Hematopoietic multipotent progenitor cell treated with erythropoietin and hydrocortisone succinate and interleukin-3 and kit ligand, for 8 days (in vitro differentiated cells): Measurements from ENCODE around the gene TSC22D1.
"Not testable (repeated sequence)": the region's sequence is repeated elsewhere in the genome, so short reads cannot be mapped to it uniquely, and the experiment has no call there.

Experiments used
- DNase-seq: peaks from one replicate; pipeline ENCODE4 v3.0.0-alpha.2; 2015

The TSC22D1 gene

DNA sequence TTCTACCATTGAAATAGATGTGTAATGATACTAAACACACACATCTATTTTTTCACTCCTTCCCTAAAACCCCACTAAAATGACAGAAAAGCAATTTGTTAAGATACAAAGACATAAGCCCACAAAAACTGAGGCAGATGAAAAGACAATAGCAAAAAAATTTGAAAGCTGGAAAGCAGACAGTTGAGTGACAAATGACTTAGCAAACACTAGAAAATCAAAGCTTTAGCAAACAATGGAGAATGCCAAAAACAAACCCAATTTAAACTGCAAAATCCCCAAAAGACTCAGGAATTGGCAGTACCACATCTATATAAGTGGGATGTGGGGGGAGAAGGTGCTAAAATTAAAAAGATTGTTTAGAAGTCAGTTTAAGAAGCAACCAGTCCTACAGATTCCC lies 9.5 kb downstream of the TSC22D1 start:
- DNase-seq = no peak

- DNase-seq = no peak
These were observed 10.2 kb downstream of the TSC22D1 start for GRCh38 chr13:44565881-44566280.

DNA sequence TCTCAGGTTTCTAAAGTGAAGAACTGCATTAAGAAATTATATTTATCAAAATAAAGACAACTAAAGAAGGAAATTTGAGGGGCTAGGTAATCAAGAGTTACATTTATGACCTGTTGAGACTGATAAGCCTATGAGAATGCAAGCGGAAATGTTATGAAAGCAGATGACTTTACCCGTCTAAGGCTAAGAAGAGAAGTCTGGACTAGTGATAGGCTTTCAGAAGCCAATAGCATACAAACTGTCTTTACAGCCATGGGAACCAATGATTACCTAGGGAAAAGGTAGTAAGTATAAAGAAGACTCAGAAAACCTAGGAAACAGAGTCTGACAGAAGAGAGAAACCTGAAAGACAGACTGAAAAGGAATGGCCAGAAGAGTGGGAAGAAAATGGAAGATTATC lies 11.2 kb downstream of the TSC22D1 start:
- peak; percentile 16 for DNase-seq

GRCh38 chr13:44562853-44563252 lies 13.3 kb downstream of the TSC22D1 start:
- not testable (repeated sequence) for DNase-seq

- DNase-seq = no peak
These were observed 14.8 kb downstream of the TSC22D1 start for GRCh38 chr13:44561351-44561750.

DNA sequence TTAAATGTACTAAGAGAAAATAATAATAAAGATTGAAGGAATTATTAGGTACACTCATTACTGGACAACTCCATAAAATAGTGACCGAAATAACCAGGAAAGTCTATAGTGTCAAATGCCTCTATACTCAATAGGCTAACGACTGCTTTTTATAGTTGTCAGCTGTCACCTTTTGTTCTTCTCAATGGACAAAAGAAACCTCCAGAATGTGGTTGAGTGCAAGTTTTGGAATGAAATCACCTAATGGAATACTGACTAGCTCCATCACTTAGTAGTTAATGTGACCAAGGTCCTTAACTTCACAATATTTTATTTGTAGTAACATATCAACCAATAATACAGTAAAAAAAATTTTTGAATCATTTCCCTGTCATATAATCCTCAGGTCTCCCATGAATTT lies 18.1 kb downstream of the TSC22D1 start:
- no peak for DNase-seq

DNA sequence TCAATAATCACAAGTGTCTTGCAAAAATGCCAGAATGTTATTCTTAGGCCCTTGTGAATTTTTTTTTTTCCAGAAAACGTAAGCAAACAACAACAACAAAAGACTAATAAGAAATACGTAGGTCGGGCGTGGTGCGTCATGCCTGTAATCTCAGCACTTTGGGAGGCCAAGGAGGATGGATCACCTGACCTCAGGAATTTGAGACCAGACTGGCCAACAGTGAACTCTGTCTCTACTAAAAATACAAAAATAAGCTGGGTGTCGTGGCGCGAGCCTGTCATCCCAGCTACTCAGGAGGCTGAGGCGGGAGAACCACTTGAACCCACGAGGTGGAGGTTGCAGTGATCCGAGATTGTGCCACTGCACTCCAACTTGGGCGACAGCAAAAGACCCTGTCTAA lies 20.9 kb downstream of the TSC22D1 start:
- DNase-seq = no peak

- DNase-seq = no peak
These were observed 26.7 kb downstream of the TSC22D1 start for GRCh38 chr13:44549476-44549875.

DNA sequence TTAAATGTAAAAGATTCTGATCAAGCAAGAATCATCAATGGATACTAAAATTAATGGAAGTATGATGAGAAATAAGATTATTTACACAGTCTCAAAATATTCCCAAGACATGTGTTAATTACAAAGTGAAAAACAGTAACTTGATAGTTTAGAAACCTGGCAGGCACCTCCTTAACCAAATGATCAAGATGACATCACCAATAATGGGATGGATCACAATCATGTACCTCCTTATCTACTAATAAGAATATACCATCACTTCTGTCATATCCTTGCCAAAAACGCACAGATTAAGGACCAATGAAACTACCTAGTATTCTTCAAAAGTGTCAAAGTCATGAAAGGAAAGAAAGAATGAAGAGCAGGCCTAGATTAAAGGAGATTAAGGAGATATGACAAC lies 30.0 kb downstream of the TSC22D1 start:
- DNase-seq = no peak

DNA sequence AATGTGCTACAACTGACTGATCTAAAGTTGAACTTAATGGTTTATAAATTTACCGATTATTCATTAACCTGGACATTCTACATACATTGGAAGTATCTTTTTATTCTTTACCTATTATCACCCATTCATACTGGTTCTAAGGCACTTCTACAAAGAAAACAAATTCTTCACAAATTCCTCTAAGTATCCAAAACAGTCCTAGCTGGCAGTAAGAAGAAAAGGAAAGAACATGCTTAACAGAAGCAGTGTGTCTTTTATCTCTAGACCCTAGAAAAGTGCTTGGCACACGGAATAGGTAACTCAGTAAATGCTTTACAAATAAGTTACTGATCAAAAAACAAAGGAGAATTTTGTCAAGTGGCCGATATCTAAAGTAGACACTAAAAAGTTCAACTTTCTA lies 32.8 kb downstream of the TSC22D1 start:
- DNase-seq = no peak

DNA sequence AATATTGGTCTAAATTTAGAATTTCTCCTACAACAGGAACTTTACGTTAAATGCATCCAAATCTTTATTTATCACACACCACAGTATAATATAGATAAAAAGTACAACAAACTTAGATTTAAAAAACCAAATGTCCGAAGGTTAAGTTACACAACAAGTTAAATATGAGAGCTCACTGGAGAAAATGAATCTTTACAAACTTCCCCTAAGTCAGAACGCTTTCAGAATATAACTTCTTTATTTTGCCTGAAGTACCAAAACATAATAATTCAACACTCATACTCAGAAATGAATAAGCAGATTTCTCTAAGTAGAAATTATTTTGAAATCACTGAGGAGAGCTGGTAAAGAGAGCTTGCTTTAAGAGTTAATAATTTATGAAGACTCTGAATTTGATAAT lies 33.8 kb downstream of the TSC22D1 start:
- DNase-seq = no peak

DNA sequence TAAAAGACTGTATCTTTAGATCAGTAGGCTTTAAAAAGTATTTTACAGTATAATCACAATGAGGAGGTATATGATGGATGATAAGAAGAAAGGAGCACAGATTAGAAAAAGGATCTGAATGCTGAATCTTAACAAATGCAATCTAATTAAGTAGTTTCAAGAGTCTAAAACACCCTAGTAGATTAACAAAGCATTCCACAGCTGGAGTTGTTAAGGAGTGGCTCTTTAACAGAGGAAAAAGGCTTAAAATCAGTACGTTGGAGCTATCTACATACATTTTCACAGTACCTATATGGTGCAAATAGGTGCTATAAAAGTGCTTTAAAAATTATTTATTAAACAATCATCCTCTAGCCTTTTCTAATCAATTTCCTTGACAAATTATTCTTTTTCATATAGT lies 34.5 kb downstream of the TSC22D1 start:
- no peak for DNase-seq

DNA sequence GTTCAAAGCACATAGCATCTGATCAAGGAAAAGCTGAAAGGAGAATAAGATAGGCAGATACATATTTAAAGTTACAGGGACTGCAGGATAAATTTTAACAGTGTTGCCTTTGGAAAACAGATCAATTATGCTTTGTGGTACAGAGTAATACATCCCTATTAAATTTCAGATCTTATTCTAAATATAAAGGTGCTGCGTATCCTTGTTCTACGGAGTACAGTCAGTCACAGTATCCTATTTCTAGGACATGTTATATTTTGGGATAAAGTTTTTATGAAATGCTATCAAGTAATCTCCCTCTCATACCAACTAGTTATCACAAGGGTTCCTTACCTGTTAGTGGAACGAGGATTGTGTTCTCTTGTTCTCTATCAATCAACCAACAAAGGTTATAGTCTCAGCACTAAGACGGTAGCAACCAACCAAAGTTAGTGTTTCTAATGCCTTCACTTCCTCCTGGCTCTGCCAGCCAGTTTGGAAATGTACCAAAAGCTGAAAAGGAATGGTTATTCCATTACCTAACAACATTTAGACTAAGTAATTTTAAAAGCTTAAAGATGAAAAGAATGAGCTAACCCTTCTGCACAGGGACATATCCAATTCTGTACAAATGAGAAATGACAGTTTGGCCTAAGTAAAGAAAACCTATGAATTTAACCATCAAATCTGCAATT lies 35.2 kb downstream of the TSC22D1 start:
- DNase-seq = no peak

DNA sequence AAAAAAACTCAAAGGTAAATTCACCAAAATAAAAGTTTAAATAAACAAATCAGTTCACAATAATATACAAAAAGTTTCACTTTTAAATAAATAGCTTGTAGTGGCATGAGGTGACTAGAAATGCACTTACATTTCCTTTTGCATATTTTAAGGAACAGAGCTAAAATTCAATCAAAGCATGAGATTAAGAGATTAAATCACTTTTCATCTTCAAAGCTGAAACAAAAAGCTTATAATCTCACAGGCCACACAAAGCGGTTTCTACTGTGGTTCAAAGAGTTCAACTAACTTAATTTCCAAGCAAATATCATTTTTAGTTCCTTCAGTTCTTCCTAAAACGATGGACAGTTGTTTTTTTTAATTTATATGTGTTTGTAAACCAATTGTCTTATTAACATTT lies 38.9 kb downstream of the TSC22D1 start:
- no peak for DNase-seq

- no peak for DNase-seq
These were observed 52.7 kb downstream of the TSC22D1 start for GRCh38 chr13:44523146-44524015.

DNA sequence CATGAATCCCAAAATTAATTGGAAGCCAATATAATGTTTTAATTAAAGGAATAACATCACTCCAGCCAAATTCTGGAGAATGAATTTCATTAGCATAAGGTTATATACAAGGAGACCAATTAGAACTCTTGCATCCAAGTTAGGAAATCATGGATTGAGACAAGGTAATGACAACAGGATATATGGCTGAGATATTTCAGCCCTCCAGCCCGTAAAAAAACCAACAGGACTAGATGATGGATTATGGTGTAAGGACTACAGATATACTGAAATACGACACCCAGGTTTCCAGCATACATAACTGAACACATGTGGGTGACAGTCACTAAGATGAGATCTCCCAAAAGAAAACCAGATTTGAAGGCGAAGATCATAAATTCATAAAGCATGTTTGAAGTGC lies 56.5 kb downstream of the TSC22D1 start:
- no peak for DNase-seq

- DNase-seq = no peak
These were observed 59.4 kb downstream of the TSC22D1 start for GRCh38 chr13:44516771-44517170.

DNA sequence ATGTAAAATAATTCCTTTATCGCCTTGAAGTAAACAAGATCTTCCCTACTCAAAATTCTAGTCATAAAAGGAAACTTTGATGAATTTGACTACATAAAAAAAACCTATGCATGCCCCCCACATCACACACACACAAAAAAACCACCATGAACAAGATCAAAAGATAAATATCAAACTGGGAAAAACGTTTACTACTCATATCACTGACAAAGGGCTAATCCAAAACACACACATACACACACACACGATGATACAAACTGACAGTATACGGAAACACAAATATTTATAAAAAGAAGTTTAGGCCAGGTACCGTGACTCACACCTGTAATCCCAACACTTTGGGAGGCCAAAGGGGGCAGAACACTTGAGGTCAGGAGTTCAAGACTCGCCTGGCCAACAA lies 61.9 kb downstream of the TSC22D1 start:
- DNase-seq = no peak

DNA sequence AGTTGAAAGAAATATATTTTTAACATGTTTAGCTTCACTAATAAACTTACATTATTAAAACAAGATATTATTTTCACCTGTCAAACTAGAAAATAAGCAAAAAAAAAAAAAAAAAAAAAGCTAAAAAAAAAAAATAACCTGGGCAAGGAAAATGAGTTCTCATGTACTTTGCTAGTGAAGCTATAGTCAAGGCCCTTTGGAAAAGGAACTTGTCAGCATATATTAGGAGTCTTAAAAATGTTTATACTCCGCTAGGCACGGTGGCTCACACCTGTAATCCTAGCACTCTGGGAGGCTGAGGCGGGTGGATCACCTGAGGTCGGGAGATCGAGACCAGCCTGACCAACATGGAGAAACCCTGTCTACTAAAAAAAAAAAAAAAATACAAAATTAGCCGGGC lies 66.3 kb downstream of the TSC22D1 start:
- DNase-seq = not testable (repeated sequence)

- peak; percentile 40 for DNase-seq
These were observed 67.5 kb downstream of the TSC22D1 start for GRCh38 chr13:44508562-44509077.

GRCh38 chr13:44507639-44508038 lies 68.5 kb downstream of the TSC22D1 start:
- no peak for DNase-seq

DNA sequence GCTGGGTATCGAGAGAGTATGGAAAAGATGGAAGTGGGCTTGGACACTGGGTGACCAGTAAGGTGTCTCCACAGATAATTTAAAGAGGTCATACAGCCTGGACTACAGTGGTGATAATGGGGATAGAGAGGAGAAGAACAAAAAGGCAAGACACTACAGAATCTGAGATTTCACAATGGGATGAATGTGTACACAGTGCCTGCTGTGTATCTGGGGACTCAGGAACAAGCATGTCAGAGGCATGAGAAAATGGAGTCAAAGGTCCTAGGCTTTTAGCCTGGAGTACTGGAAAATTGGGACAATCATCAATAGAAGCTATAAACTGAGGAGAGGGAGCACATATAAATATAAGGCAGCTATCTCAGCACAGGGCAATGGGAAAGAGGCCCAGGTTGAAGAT lies 69.4 kb downstream of the TSC22D1 start:
- no peak for DNase-seq

GRCh38 chr13:44506251-44506650 lies 69.9 kb downstream of the TSC22D1 start:
- DNase-seq = no peak

- DNase-seq = no peak
These were observed 72.0 kb downstream of the TSC22D1 start for GRCh38 chr13:44504116-44504515.
